Measurements from ENCODE around the gene FNDC1.

FNDC1 gene

GRCh38 chr6:159163901-159164370 is 5.3 kb upstream of the FNDC1 start:
- TF ChIP-seq REST (IDR thresholded peaks at IDR 0.05; ENCODE audit: insufficient read depth in 1 of 2, low read depth in 2 of 2, low read length in 2 of 2), result no peak
- no peak for TF ChIP-seq SIN3A (IDR thresholded peaks at IDR 0.05; ENCODE audit: borderline replicate concordance, insufficient read depth, low read length)
- no peak for TF ChIP-seq FOXP2 (optimal IDR thresholded peaks at IDR 0.05; ENCODE audit: borderline replicate concordance, extremely low read depth, extremely low read length, insufficient read depth)
- TF ChIP-seq POLR2AphosphoS5 (IDR thresholded peaks at IDR 0.05; ENCODE audit: low read depth, low read length), result no peak
- TF ChIP-seq TAF1 (IDR thresholded peaks at IDR 0.05; ENCODE audit: borderline replicate concordance, insufficient read depth, low read length), result no peak

GRCh38 chr6:159168536-159169192 is 536 bp upstream of the FNDC1 start:
- no peak for TF ChIP-seq TAF1 (IDR thresholded peaks at IDR 0.05; ENCODE audit: borderline replicate concordance, insufficient read depth, low read length)
- no peak for TF ChIP-seq REST (IDR thresholded peaks at IDR 0.05; ENCODE audit: insufficient read depth in 1 of 2, low read depth in 2 of 2, low read length in 2 of 2)
- no peak for TF ChIP-seq SIN3A (IDR thresholded peaks at IDR 0.05; ENCODE audit: borderline replicate concordance, insufficient read depth, low read length)
- TF ChIP-seq FOXP2 (optimal IDR thresholded peaks at IDR 0.05; ENCODE audit: borderline replicate concordance, extremely low read depth, extremely low read length, insufficient read depth), result no peak
- no peak for TF ChIP-seq POLR2AphosphoS5 (IDR thresholded peaks at IDR 0.05; ENCODE audit: low read depth, low read length)

GRCh38 chr6:159169557-159170332 is 545 bp downstream of the FNDC1 start:
- TF ChIP-seq FOXP2 (optimal IDR thresholded peaks at IDR 0.05; ENCODE audit: borderline replicate concordance, extremely low read depth, extremely low read length, insufficient read depth), result no peak
- TF ChIP-seq REST (IDR thresholded peaks at IDR 0.05; ENCODE audit: insufficient read depth in 1 of 2, low read depth in 2 of 2, low read length in 2 of 2), result no peak
- no peak for TF ChIP-seq SIN3A (IDR thresholded peaks at IDR 0.05; ENCODE audit: borderline replicate concordance, insufficient read depth, low read length)
- TF ChIP-seq TAF1 (IDR thresholded peaks at IDR 0.05; ENCODE audit: borderline replicate concordance, insufficient read depth, low read length), result no peak
- TF ChIP-seq POLR2AphosphoS5 (IDR thresholded peaks at IDR 0.05; ENCODE audit: low read depth, low read length), result no peak

- TF ChIP-seq FOXP2 (optimal IDR thresholded peaks at IDR 0.05; ENCODE audit: borderline replicate concordance, extremely low read depth, extremely low read length, insufficient read depth) (no peak), REST (IDR thresholded peaks at IDR 0.05; ENCODE audit: insufficient read depth in 1 of 2, low read depth in 2 of 2, low read length in 2 of 2) (no peak), POLR2AphosphoS5 (IDR thresholded peaks at IDR 0.05; ENCODE audit: low read depth, low read length) (no peak), SIN3A (IDR thresholded peaks at IDR 0.05; ENCODE audit: borderline replicate concordance, insufficient read depth, low read length) (no peak), TAF1 (IDR thresholded peaks at IDR 0.05; ENCODE audit: borderline replicate concordance, insufficient read depth, low read length) (no peak)
These were observed 1.1 kb downstream of the FNDC1 start for GRCh38 chr6:159170333-159170672.

All from PFSK-1 (cell line).